ENCODE data around the gene SETSIP. TPM values are rescaled to one million over a fixed set of nuclear protein-coding genes. Genes with fewer than 3 reads are reported as not detected.

SETSIP gene, protein sequence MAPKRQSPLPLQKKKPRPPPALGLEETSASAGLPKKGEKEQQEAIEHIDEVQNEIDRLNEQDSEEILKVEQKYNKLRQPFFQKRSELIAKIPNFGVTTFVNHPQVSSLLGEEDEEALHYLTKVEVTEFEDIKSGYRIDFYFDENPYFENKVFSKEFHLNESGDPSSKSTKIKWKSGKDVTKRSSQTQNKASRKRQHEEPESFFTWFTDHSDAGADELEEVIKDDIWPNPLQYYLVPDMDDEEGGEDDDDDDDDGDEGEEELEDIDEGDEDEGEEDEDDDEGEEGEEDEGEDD
- not detected for total RNA-seq
- long read RNA-seq, result 0 reads

DNA sequence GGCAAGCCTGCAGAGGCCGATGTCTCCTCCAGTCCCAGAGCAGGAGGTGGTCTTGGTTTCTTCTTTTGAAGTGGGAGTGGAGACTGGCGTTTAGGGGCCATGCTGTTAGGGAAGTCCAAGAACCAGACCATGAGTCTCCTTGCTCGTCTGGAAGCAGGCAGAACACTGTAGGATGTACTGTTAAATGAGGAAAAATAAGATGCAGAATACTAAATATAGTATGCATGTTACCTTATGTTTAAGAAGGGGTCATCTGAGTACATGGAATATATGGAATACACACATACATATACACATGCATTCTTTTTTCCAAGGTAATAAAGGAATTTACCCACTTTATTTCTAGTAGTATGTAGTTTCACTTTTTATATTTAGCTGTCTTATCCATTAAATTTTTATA is at the start of gene SETSIP:
Gene SETSIP, minus strand, starts transcription at position 101 of the 400 bp plus-strand sequence. Its CDS starts 0 bp downstream, at position 101.
- intact Hi-C loops (cut with DNase I), result no loop called here
- no peaks in the 10 kb centered on the region for H3K9me3 ChIP-seq
- no peak for ATAC-seq
- no peaks in the 10 kb centered on the region for H3K27me3 ChIP-seq
- H3K4me3 ChIP-seq, result no peak within 1 kb of the TSS
- TF ChIP-seq, protein P1, sequence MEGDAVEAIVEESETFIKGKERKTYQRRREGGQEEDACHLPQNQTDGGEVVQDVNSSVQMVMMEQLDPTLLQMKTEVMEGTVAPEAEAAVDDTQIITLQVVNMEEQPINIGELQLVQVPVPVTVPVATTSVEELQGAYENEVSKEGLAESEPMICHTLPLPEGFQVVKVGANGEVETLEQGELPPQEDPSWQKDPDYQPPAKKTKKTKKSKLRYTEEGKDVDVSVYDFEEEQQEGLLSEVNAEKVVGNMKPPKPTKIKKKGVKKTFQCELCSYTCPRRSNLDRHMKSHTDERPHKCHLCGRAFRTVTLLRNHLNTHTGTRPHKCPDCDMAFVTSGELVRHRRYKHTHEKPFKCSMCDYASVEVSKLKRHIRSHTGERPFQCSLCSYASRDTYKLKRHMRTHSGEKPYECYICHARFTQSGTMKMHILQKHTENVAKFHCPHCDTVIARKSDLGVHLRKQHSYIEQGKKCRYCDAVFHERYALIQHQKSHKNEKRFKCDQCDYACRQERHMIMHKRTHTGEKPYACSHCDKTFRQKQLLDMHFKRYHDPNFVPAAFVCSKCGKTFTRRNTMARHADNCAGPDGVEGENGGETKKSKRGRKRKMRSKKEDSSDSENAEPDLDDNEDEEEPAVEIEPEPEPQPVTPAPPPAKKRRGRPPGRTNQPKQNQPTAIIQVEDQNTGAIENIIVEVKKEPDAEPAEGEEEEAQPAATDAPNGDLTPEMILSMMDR (IDR thresholded peaks at IDR 0.05), result no peak
- H3K27ac ChIP-seq, result no peak within 1 kb of the TSS
- H3K36me3 ChIP-seq, result no peaks in the 10 kb centered on the region
- no peak for DNase-seq
- H3K4me1 ChIP-seq, result no peaks in the 10 kb centered on the region

DNA sequence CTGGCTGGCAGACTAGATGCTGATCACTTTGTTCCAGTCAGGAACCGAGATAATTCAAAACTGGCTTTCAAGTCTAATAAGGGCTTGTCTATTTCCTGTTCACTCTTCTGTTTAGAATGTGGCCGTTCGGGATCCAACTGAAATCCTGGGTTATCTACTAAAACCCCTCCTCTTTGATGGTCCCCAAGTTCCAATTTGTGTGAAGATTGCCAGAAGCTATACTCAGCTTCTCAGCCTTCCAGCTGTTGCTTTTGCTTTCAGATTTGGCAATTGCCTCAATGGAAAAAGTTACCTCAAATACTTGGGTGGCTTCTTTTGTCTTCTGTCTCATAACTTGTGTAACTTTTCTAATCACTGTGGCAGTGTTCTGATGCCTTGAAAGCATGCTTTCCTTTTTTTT is 48.7 kb upstream of the SETSIP start:
- Histone ChIP-seq H3K36me3 (no peaks in the 10 kb centered on the region), H3K4me3 (no peak overlapping the region), H3K4me1 (no peaks in the 10 kb centered on the region), H3K27me3 (no peaks in the 10 kb centered on the region), H3K27ac (no peak overlapping the region), H3K9me3 (no peaks in the 10 kb centered on the region)
- TF ChIP-seq, protein P1 (IDR thresholded peaks at IDR 0.05), result no peak
- ATAC-seq (no peak), DNase-seq (no peak)
- intact Hi-C loops (cut with DNase I), result no loop called here

DNA sequence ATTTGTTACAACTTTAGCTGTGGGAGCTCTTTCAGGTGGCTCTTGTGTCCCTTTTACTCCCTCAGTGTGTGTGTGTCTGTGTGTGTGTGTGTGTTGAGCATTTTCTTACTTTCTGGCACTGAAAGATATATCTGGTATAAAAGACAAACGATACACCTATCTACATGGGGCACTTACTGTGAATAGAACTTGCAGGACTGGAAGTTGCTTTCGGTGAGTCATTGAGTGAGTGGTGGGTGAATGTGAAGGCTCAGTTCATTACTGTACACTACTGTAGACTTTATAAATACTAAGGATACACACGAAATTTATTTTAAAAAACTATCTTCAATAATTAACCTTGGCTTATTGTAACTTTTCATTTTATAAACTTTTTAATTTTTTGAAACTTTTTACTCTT is 43.6 kb upstream of the SETSIP start:
- DNase-seq, result no peak
- TF ChIP-seq, protein P1 (IDR thresholded peaks at IDR 0.05), result no peak
- Histone ChIP-seq H3K27me3 (no peaks in the 10 kb centered on the region), H3K27ac (no peak overlapping the region), H3K36me3 (no peaks in the 10 kb centered on the region), H3K4me1 (no peaks in the 10 kb centered on the region), H3K4me3 (no peak overlapping the region), H3K9me3 (no peaks in the 10 kb centered on the region)
- no peak for ATAC-seq
- intact Hi-C loops (cut with DNase I), result no loop called here

DNA sequence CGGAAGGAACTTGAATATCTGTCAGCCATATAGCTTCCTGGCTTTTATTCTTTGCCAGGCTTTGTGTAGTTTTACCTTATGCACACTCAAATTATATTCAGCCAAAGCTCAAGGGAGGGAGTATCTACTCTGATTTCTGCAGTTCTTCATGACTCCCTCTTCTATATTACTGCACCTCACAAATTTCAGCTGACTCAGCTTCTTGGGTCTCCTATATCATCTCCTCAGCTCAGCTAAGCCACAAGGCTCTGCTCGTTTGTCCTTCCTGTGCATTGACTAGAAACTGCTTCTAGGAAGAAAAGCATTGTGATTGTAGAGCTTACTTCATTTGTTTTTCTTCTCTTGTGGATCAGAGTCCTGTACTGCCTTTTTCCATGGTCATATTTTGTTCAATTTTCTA is 42.3 kb upstream of the SETSIP start:
- H3K4me3 ChIP-seq, result no peak overlapping the region
- no peak for DNase-seq
- H3K4me1 ChIP-seq, result no peaks in the 10 kb centered on the region
- no peaks in the 10 kb centered on the region for H3K36me3 ChIP-seq
- H3K27ac ChIP-seq, result no peak overlapping the region
- H3K27me3 ChIP-seq, result no peaks in the 10 kb centered on the region
- no peak for ATAC-seq
- no peaks in the 10 kb centered on the region for H3K9me3 ChIP-seq
- TF ChIP-seq, protein P1 (IDR thresholded peaks at IDR 0.05), result no peak
- intact Hi-C loops (cut with DNase I), result no loop called here

DNA sequence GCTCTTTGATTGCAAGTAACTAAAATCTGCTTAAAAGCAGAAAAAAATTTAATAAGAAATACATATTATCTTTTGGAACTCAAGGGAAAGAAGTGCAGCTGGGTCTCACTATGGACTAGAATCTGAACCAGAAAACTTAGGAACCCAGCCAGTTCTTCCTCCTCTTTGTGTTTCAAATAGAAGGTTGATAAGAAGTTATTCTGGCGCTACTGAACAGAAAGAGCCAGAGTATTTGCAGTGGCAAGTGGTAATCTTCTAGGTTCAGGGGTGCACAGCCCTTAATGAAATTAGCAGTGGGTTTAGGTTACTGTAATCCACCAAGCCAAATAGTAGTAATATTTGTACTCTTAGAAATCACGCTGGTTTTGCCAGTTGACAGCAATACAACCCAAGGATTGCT is 33.4 kb upstream of the SETSIP start:
- H3K27ac ChIP-seq, result no peak overlapping the region
- no peaks in the 10 kb centered on the region for H3K9me3 ChIP-seq
- no peaks in the 10 kb centered on the region for H3K4me1 ChIP-seq
- H3K4me3 ChIP-seq, result no peak overlapping the region
- intact Hi-C loops (cut with DNase I), result no loop called here
- no peaks in the 10 kb centered on the region for H3K36me3 ChIP-seq
- DNase-seq (no peak), ATAC-seq (no peak)
- no peaks in the 10 kb centered on the region for H3K27me3 ChIP-seq
- TF ChIP-seq, protein P1 (IDR thresholded peaks at IDR 0.05), result no peak
